ENCODE data around the gene SAP25.

GRCh38 chr7:100543586-100543985 lies 30.1 kb downstream of the SAP25 start:
- TF ChIP-seq CTCF (IDR thresholded peaks at IDR 0.05; ENCODE audit: low read depth, low read length) (no peak), EZH2phosphoT487 (IDR thresholded peaks at IDR 0.05; ENCODE audit: low read depth) (no peak)
